GM18867 (cell line): ENCODE measurements around the gene DDX54.

Experiments used
- ATAC-seq: cut with Tn5 transposase; IDR thresholded peaks from one replicate; pipeline ENCODE4 v1.9.1; 2021; ENCODE audit warnings: mild to moderate bottlenecking, moderate library complexity; ENCODE audit not compliant: unreplicated experiment

DDX54 gene

GRCh38 chr12:113185180-113186032 lies at the start of gene DDX54, which contains the start of gene RITA1:
Gene DDX54 (minus strand): TSS chr12:113185478. CDS start chr12:113185451, 27 bp downstream.
Gene RITA1 (plus strand): TSS chr12:113185721. CDS start chr12:113186747, 1,026 bp downstream.
- ATAC-seq, result peak; percentile 47

- no peak for ATAC-seq
Observed at GRCh38 chr12:113234483-113234882, 49.2 kb upstream of the DDX54 start.

GRCh38 chr12:113233967-113234366 lies 48.7 kb upstream of the DDX54 start:
- no peak for ATAC-seq

GRCh38 chr12:113232840-113233585 lies 47.7 kb upstream of the DDX54 start:
- peak; percentile 74 for ATAC-seq

DNA sequence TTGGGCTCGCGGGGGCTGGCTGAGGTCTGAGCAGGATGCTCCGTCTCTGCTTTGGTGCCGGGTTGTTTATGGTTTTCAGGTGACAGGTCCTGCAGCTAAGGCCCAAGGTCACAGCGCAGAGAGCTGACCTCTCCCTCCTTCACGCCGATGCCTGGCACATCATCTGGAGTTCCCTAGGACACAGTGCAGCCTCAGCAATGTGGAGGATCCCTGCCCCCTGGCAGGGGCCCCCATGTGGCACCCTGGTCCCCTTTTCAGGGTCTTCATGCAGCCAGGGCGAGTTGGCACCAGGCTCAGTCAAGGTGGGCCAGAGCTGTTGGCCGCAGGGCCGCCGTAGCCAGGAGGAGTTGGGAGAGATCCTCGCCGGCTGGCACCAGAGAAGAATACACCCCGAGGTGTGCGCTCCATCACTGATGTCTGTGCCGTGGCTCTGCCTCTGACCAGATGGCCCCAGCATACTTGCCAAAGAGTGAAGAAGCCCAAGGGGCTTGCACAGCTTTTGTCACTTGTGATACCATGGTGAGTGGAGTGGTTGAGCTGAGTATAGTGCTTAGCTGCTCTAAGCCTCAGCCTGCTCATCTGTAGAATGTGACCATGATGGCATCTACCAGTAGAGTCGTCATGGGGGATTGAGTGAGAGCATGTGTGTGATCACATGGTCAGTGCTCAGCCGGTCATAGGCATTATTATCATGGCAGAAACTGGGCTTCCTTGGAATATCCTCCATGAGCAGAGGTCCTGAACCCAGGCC lies 47.0 kb upstream of the DDX54 start:
- no peak for ATAC-seq

DNA sequence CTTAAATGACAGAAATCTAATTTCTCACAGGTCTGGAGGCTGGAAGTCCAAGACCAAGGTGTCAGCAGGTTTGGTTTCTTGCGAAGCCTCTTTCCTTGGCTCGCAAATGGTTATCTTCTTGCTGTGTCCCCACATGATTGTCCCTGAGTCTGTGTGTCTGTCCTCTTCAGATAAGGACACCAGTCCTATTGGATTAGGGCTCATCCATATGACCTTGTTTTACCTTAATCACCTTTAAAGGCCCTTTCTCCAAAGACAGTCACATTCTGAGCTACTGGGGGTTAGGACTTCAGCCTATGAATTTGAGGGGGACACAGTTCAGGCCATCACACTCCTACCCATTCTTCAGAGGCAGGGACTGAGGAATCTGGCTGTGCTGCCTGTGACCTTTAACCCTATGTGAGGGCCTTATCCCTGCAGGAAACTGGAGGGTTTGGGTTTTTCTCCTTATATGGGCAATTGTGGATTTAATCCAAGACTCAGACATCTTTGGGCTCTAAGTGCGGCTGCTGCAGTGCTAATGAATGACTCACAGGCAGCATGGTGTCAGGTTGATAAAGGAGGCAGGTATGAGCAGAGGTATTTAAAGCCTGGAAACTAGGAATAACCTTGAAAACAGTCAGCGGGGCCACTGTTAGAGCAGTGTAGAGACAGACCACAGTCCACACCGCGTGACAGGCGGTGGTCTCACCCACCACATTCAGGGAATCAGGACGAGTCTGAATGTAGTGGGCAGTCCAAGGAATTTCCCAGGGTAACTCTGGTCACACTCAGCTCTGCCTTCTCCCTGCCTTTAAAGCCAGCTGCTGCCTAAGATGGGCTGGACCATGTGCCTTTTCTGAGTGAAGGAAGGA lies 46.2 kb upstream of the DDX54 start:
- ATAC-seq, result no peak

GRCh38 chr12:113230315-113231234 lies 45.3 kb upstream of the DDX54 start:
- peak; percentile 6 for ATAC-seq

GRCh38 chr12:113228394-113229028 lies 43.2 kb upstream of the DDX54 start:
- no peak for ATAC-seq

GRCh38 chr12:113227686-113228391 lies 42.6 kb upstream of the DDX54 start:
- no peak for ATAC-seq

DNA sequence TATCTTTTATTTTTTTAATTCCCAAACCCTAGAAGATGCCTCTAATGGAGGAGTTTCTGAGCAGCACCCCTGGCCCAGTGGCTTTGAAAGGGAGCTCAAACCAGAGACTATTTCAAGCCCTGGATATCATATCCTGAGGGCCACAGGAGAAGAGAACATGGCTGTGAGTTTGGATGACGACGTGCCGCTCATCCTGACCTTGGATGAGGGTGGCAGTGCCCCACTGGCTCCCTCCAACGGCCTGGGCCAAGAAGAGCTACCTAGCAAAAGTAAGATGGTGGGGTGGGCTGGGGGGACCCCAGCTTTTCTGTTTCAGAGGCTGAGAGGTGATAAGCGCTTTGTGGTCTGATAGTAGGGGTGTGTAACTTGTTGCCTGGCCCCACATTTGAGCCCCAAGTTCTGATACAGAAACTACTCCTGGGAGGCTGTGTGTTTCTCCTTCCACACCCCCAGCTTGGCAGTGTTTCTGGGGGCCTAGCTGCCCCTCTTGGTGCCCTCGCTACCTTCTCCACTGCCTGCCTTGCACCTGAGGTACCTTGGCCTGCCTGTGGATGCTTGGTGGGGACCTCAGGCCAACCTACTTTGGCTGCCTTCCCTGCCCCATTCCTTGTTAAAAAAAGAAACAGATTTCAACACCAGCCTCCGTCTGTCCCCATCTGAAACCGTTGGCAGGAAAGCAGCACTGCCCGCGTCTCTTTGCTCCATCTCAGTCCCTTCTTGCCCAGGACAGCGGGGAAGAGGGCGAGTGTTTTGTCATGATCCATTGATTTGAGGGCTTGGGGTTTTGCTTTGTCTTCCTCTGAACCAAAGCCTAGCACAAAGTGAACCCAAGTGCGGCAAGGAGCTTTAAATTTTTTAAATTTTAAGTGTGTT lies 41.7 kb upstream of the DDX54 start:
- ATAC-seq, result no peak

GRCh38 chr12:113224955-113225354 lies 39.7 kb upstream of the DDX54 start:
- no peak for ATAC-seq

DNA sequence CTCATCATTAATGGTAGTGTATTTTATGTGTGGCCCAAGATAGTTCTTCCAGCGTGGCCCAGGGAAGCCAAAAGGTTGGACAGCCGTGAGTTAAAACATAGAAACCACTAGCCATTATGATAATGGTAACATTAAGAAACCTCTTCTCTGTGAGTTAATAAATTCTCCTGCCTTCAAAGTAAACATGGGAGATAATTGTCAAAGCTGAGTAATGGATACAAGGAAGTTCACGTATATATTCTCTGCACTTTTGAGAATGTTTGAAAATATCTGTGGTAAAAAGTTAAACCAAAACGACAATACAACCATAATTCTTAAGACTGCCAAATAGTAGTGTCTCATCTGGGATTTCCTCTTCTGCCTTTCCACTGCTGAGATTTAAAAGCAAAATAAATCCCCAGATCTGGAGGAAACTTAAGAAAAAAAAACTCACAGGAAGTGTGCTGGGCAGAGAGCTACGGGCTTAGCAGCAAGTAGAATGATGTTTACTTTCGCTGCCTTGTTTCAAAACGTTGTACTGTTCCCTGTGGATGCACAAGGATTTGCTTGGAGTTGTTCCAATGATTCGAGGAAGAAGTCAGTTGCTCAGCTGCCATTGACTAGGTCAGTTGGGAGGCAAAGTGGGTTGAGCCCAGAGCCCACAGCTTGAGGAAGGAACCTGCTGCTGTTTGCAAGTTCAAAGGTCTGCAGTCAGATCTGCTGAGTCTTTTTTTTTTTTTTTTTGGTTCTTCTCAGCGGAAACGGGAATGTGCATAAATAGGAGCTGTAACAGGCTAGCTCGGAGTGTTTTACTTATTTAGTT lies 37.7 kb upstream of the DDX54 start:
- ATAC-seq, result no peak

DNA sequence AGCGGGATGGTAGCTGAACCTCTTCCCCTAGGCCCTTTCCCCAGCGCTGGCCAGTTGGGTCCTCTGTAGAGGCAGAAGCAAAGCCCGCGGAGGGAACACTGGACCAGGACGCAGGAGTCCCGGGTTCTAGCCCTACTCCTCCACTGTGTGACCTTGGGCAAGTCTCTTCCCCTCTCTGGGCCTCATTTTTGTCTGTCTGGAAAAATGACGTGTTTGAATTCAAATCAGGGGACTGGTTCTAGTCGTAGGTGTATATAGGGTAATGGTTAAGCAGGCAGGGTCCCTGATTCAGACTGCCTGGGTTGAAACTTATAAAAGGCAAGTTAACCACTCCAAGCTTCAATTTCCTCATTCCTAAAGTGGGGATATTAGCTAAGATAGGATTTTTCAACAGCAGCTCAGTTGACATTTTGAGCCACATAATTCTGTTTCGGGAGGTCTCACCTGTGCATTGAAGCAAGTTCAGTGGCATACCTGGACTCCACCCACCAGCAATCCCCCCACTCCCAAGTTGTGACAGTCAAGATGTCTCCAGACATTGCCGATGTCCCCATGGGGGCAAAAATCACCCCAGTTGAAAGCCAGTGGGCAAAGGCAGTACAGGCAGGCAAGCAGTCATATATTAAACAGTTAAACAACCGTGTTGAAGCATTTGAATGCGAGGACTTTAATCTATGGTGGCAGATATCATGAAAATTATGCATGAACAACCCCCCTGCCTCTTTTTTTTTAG lies 36.9 kb upstream of the DDX54 start:
- peak; percentile 3 for ATAC-seq

GRCh38 chr12:113221181-113221996 lies 36.1 kb upstream of the DDX54 start, which contains the start of gene TPCN1:
Gene TPCN1 (plus strand): TSS chr12:113221464. CDS start chr12:113226853, 5,389 bp downstream.
- ATAC-seq, result peak; percentile 91
